GM21786 (cell line): ENCODE data around the gene CDK4.
"Not testable (repeated sequence)": the region's sequence is repeated elsewhere in the genome, so short reads cannot be mapped to it uniquely, and the experiment has no call there.

Experiments
- ATAC-seq: cut with Tn5 transposase; IDR thresholded peaks from one replicate; pipeline ENCODE4 v1.9.1; 2021; ENCODE audit not compliant: unreplicated experiment

The CDK4 gene

DNA sequence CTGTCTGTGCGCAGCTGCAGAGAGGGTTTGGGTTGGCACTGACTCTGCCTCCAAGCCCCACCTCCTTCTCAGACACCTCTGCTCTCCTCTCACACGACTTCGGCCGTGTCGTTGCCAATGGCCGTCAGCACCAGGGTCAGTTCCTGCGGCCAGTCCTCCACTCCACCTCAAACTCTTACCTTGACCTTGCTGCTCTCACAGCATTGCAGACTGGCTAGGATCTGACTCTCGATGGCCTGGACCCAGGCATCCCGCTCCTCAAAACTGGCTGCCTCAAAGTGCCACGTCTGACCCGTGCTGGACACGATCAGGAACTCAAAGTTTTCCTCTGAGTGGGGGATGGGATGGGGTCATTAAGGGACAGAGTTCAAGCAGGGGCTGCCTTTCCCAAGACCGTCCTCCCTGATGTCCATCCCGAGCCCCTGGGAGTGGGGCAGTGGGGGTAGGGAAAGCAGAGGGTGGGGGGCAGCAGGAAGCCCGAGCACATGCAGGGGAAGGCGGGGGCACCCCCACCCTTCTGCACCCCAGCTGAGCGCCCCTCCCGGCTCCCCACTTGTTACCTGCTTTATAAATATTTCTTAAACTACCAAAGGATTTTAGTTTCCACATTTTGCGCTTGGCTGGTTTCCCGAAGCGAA, 24.2 kb downstream of the CDK4 start:
- no peak for ATAC-seq

- ATAC-seq: no peak
Measured at GRCh38 chr12:57726884-57727757, 25.0 kb downstream of the CDK4 start.

- no peak for ATAC-seq
Measured at GRCh38 chr12:57726151-57726883, 25.8 kb downstream of the CDK4 start.

DNA sequence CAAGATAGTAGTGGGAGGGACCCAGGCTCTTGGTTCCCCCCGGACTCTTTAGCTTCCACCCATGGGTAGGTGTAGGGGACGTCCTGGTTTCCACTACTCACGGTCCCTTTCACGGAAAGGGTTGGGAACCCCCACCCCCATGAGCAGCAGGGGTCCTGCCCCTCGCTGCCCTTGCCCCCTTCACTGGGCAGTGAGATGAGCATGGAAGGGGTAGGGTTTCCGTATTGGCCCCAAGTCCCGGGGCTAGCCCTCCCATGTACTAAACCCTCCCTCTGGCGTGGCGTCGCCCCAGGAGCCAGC, 26.3 kb downstream of the CDK4 start:
- ATAC-seq: no peak

GRCh38 chr12:57724936-57725740, 27.0 kb downstream of the CDK4 start:
- ATAC-seq: no peak

- no peak for ATAC-seq
Measured at GRCh38 chr12:57724003-57724935, 27.8 kb downstream of the CDK4 start.

- no peak for ATAC-seq
Measured at GRCh38 chr12:57723630-57723962, 28.5 kb downstream of the CDK4 start.

GRCh38 chr12:57722716-57723629, 29.1 kb downstream of the CDK4 start:
- no peak for ATAC-seq

- ATAC-seq: not testable (repeated sequence)
Measured at GRCh38 chr12:57721846-57722608, 30.1 kb downstream of the CDK4 start.

- no peak for ATAC-seq
Measured at GRCh38 chr12:57720606-57721595, 31.2 kb downstream of the CDK4 start.

- no peak for ATAC-seq
Measured at GRCh38 chr12:57719777-57720605, 32.1 kb downstream of the CDK4 start.

- no peak for ATAC-seq
Measured at GRCh38 chr12:57718641-57719528, 33.2 kb downstream of the CDK4 start.

GRCh38 chr12:57717846-57718640, 34.1 kb downstream of the CDK4 start:
- no peak for ATAC-seq

- ATAC-seq: no peak
Measured at GRCh38 chr12:57717131-57717530, 35.0 kb downstream of the CDK4 start.

DNA sequence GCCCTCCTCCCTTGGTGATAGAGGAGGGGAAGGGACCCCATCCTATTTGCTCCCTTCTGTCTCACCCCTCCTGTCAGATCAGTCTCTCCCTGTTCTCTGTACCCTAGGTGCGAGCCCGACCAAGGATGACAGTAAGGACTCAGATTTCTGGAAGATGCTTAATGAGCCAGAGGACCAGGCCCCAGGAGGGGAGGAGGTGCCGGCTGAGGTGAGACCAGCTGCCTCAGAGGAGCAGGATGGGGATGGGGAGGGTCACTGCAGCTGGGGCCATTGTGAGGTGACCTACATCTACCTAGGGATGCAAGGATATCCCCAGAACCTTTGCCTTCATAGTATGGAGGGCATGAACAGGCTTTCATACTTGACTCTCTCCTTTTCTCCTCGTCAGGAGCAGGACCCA, 35.8 kb downstream of the CDK4 start:
- no peak for ATAC-seq
